LNCAP (cell line): Measurements from ENCODE around the gene C6orf141.

Source experiments
- TF ChIP-seq, protein P1 (sequence below): fragments of 450-650 bp; IDR thresholded peaks from 2 replicates; pipeline ENCODE4 v1.5.1; 2017; ENCODE audit warnings: mild to moderate bottlenecking

Gene C6orf141

DNA sequence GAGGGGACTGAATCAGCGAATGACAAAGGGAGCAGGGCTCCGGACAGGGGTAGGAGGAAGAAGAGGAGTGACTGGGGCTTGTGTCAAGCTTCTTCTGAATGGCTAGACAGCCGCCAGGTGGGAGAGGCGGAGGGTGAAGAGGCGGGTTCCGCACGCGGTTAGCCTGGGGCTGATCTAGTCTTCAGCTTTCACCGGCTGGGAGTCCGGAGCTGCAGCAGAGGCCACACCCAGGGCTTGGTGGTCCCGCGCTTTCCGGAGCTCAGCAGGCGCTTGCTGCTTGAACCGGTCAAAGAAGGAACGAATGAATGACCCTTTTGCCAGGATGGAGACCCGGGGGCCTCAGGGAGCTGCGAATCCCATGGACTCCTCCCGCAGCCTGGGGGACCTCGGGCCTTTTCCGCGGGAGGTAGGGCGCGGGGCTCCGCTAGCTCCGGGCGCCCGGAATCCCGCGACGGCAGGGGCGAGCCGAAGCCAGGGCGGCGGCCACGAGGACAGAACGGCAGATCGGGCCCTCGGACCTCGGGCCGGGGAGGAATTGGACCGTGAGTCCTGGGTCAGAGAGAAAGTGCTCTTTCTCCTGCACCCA is at the start of gene C6orf141:
Gene C6orf141, plus strand, starts transcription at position 177 of the 586 bp plus-strand sequence. Its CDS starts 125 bp downstream, at position 302.
- TF ChIP-seq, protein P1, sequence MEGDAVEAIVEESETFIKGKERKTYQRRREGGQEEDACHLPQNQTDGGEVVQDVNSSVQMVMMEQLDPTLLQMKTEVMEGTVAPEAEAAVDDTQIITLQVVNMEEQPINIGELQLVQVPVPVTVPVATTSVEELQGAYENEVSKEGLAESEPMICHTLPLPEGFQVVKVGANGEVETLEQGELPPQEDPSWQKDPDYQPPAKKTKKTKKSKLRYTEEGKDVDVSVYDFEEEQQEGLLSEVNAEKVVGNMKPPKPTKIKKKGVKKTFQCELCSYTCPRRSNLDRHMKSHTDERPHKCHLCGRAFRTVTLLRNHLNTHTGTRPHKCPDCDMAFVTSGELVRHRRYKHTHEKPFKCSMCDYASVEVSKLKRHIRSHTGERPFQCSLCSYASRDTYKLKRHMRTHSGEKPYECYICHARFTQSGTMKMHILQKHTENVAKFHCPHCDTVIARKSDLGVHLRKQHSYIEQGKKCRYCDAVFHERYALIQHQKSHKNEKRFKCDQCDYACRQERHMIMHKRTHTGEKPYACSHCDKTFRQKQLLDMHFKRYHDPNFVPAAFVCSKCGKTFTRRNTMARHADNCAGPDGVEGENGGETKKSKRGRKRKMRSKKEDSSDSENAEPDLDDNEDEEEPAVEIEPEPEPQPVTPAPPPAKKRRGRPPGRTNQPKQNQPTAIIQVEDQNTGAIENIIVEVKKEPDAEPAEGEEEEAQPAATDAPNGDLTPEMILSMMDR, result no peak

DNA sequence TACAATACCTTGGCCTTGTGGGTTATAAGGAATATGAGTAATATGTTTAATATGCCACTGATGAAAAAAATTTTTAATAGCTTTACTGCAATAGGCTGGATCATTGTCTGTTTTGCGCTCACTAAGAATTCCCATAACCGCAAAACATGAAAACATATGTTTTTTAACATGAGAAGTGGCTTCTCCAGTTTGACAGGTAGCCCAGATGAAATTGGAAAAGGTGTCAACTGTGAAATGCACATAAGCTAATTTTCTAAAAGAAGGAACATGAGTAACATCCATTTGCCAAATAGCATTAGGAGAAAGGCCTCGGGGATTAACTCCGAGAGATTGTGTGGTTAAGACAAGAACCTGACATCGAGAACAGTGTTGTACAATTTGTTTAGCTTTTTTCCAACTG is 45.8 kb upstream of the C6orf141 start:
- TF ChIP-seq, protein P1, result no peak

DNA sequence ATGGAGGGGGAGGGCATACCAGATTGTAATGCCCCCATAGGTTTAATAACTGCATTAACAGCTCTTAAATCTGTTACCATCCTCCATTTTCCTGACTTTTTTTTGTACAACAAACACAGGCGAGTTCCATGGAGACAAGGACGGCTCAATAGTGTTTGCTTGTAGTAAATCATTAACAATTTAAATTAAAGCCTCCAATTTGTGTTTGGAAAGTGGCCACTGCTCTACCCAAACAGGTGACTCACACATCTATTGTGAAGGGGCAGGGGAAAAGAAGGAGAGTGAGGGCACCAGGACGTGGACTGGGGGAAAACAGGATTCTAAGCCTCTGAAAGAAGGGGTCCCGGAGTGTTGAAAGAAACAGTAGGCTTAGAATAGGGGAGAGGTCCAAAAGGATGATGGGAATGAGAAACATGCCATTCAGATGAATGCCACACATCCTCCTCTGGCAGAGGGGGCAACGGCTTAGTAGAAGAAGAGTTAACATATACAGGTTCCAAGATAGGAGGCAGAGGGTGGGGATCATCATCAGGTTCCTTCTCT is 43.8 kb upstream of the C6orf141 start:
- TF ChIP-seq, protein P1, result no peak

DNA sequence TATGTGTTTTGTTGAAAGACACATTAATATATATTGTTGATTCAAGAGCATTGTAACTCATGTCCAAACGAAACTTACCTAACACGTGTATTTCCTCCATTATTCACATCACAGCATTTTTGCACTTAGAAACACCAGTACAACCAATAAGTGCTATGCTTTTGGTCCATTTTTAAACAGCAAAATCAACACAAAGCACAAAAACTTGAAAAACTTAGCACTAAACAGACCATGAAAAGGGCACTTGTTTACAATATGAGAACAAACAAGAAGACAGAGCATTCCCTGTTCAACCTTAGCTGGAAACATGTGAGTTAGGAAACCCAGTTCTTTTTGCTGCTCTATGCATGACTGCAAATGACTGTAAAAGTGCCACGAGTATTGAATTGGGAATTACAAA is 41.1 kb upstream of the C6orf141 start:
- TF ChIP-seq, protein P1, result no peak

DNA sequence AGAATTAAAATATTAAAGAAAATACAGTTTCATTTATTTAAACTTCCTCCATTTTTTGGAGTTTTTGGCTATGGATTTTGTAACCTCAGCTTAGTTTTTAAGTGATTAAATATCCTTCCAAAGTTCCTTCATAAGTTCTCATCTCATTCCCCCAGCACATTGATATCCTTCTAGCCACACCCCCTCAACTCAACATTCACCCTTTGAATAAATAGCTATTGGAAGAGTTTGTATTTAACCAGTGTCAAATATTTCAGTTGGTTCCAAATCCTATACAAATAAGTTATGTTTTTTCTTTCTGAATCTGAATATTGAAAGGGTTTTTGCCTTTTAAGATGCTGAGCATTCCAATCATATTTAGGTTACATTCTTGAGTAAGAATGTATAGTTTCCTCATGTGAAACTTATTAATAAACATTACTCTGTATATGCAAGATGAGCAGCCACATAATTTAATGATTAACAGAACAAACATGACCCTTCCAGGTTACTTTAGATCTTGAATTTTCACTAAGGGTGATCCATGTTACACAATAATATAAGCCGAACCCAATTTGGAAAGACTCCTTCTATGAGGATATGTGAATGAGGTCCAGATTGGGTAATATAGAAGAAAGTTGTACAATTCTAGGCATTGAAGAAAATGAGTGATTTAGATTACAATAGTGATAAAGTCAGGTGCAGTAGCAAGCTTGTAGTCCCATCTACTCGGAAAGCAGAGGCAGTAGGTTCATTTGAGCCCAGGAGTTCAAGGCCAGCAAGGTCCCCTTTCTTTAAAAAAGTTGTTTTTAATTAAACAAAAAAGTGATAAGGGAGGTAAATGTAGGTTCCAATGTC is 37.1 kb upstream of the C6orf141 start:
- TF ChIP-seq, protein P1, result no peak

DNA sequence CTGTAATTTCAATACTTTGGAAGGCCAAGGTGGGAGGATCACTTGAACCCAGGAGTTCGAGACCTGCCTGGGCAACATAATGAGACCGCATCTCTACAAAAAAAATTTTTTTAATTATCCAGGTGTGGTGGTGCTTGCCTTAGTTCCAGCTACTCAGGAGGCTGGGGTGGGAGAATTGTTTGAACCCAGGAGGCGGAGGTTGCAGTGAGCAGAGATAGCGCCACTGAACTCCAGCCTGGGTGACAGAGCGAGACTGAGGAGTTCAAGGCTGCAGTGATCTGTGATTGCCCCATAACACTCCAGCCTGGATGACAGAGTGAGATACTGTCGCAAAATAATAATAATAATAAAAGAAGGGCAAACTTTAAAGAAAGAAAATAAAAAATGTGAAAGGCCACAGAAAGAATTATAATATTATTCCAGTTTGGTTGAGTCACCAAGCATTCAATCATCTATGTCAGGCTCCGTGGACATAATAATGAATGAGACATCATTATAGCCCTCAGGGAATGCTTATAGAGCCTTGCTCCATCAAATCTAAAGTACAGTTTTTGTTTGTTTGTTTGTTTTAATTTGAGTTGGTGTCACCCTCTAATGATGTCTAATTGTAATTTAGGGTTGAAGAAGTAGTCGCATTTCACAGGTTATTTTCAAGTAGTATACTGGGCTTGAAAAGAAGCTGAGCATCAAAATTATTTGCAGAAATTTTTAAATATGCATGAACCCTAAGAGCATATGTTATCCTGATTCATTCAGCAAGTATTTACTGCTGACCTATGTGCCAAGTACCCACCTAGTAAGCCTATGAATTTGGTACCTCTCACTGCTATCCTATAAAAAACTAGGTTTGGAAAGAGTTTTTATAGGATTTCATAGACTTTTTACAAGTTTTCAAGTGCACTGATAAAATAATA is 35.6 kb upstream of the C6orf141 start:
- TF ChIP-seq, protein P1, result no peak

DNA sequence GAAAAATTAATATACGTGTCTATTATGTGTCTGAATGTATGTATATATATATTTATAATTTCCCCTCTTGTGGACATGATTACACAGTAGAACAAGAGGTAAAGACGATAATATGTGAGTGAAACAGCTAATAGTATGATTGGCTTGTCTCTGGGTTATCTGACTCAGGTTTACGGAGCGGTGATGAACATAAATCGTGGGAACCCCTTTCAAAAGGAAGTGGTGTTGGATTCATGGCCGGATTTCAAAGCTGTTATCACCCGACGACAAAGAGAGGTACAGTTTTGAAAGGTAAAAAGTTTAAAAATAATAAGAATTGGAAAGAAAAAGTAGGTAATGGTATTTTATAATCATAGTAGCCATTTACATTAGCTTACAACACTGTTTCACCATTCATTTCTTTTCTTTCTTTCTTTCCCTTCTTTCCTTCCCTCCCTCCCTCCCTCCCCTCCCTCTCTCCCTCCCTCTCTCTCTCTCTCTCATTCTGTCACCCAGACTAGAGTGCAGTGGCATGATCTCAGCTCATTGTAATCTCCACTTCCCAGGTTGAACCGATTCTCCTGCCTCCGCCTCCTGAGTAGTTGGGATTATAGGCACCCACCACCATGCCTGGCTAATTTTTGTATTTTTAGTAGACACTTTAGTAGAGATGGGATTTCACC is 34.9 kb upstream of the C6orf141 start:
- TF ChIP-seq, protein P1, result no peak
